Measurements from ENCODE around the gene KBTBD8. TPM values are rescaled to one million over a fixed set of nuclear protein-coding genes. Genes with fewer than 3 reads are reported as not detected.

The KBTBD8 gene
- total RNA-seq, 2 experiments from 2014 or later = 7.1 to 7.7 TPM

GRCh38 chr3:66983101-66983500, 15.0 kb upstream of the KBTBD8 start:
- Histone ChIP-seq H3K4me1 (ENCODE audit: insufficient read depth, low read length) (no peaks in the 10 kb centered on the region), H3K9me3 (ENCODE audit: control insufficient read depth in 1 of 2, insufficient read depth in 1 of 2, low read length in 2 of 2) (no peaks in the 10 kb centered on the region), H3K27ac (ENCODE audit: low read depth in 1 of 2, low read length in 2 of 2) (no peak overlapping the region), H3K27me3 (ENCODE audit: control insufficient read depth in 1 of 2, insufficient read depth in 2 of 2, low read length in 2 of 2) (no peaks in the 10 kb centered on the region), H3K36me3 (ENCODE audit: insufficient read depth, low read length) (no peaks in the 10 kb centered on the region), H3K4me3 (ENCODE audit: low read length) (no peak overlapping the region)
- H3K4me1 Mint-ChIP-seq (ENCODE audit: low read depth) = no peaks in the 10 kb centered on the region
- H3K4me3 Mint-ChIP-seq = no peak overlapping the region
- no peak overlapping the region for H3K27ac Mint-ChIP-seq
- peaks cover 9% of the 10 kb centered on the region for H3K27me3 Mint-ChIP-seq
- CTCF ChIA-PET = no interaction called here
- no peak for TF ChIP-seq CTCF (IDR thresholded peaks at IDR 0.05)
- DNase-seq (no peak), ATAC-seq (ENCODE audit: poor library complexity) (no peak)
- H3K36me3 Mint-ChIP-seq (ENCODE audit: low read depth) = no peaks in the 10 kb centered on the region
- POLR2A ChIA-PET = no interaction called here
- intact Hi-C loops (cut with DNase I, micrococcal nuclease) = no loop called here
- H3K9me3 Mint-ChIP-seq = no peaks in the 10 kb centered on the region

GRCh38 chr3:66985336-66985920, 12.7 kb upstream of the KBTBD8 start:
- Mint-ChIP-seq H3K36me3 (ENCODE audit: low read depth) (no peaks in the 10 kb centered on the region), H3K4me3 (no peak overlapping the region), H3K9me3 (no peaks in the 10 kb centered on the region), H3K27ac (no peak overlapping the region), H3K27me3 (peaks cover 9% of the 10 kb centered on the region), H3K4me1 (ENCODE audit: low read depth) (no peaks in the 10 kb centered on the region)
- no peaks in the 10 kb centered on the region for H3K4me1 ChIP-seq (ENCODE audit: insufficient read depth, low read length)
- no peaks in the 10 kb centered on the region for H3K27me3 ChIP-seq (ENCODE audit: control insufficient read depth in 1 of 2, insufficient read depth in 2 of 2, low read length in 2 of 2)
- CTCF ChIA-PET = interaction anchor here (0.6 to 0.9 kb wide), 2 partner anchors 12 to 1072 kb away, joined by 3 to 4 read pairs; no protein-coding TSS in a partner anchor
- DNase-seq (no peak), ATAC-seq (ENCODE audit: poor library complexity) (no peak)
- POLR2A ChIA-PET = no interaction called here
- intact Hi-C loops (cut with DNase I, micrococcal nuclease) = no loop called here
- H3K36me3 ChIP-seq (ENCODE audit: insufficient read depth, low read length) = no peaks in the 10 kb centered on the region
- H3K27ac ChIP-seq (ENCODE audit: low read depth in 1 of 2, low read length in 2 of 2) = no peak overlapping the region
- no peaks in the 10 kb centered on the region for H3K9me3 ChIP-seq (ENCODE audit: control insufficient read depth in 1 of 2, insufficient read depth in 1 of 2, low read length in 2 of 2)
- no peak for TF ChIP-seq CTCF (IDR thresholded peaks at IDR 0.05)
- no peak overlapping the region for H3K4me3 ChIP-seq (ENCODE audit: low read length)

GRCh38 chr3:66986406-66986805, 11.7 kb upstream of the KBTBD8 start:
- intact Hi-C loops (cut with DNase I, micrococcal nuclease) = no loop called here
- no peak overlapping the region for H3K4me3 Mint-ChIP-seq
- H3K9me3 Mint-ChIP-seq = no peaks in the 10 kb centered on the region
- H3K36me3 ChIP-seq (ENCODE audit: insufficient read depth, low read length) = no peaks in the 10 kb centered on the region
- no peak for TF ChIP-seq CTCF (IDR thresholded peaks at IDR 0.05)
- H3K27me3 Mint-ChIP-seq = peaks cover 9% of the 10 kb centered on the region
- no peaks in the 10 kb centered on the region for H3K36me3 Mint-ChIP-seq (ENCODE audit: low read depth)
- ChIA-PET CTCF (no interaction called here), POLR2A (no interaction called here)
- DNase-seq = no peak
- H3K4me1 Mint-ChIP-seq (ENCODE audit: low read depth) = no peaks in the 10 kb centered on the region
- no peak overlapping the region for H3K27ac ChIP-seq (ENCODE audit: low read depth in 1 of 2, low read length in 2 of 2)
- ATAC-seq (ENCODE audit: poor library complexity) = no peak
- no peaks in the 10 kb centered on the region for H3K9me3 ChIP-seq (ENCODE audit: control insufficient read depth in 1 of 2, insufficient read depth in 1 of 2, low read length in 2 of 2)
- H3K27me3 ChIP-seq (ENCODE audit: control insufficient read depth in 1 of 2, insufficient read depth in 2 of 2, low read length in 2 of 2) = no peaks in the 10 kb centered on the region
- H3K4me1 ChIP-seq (ENCODE audit: insufficient read depth, low read length) = no peaks in the 10 kb centered on the region
- no peak overlapping the region for H3K27ac Mint-ChIP-seq
- H3K4me3 ChIP-seq (ENCODE audit: low read length) = no peak overlapping the region
